GM18511 (cell line): Measurements from ENCODE around the gene TBC1D5.
"Not testable (repeated sequence)": the region's sequence is repeated elsewhere in the genome, so short reads cannot be mapped to it uniquely, and the experiment has no call there.

Experiments used
- ATAC-seq: cut with Tn5 transposase; IDR thresholded peaks from one replicate; pipeline ENCODE4 v1.9.1; 2021; ENCODE audit warnings: mild to moderate bottlenecking, moderate library complexity; ENCODE audit not compliant: unreplicated experiment

TBC1D5 gene

GRCh38 chr3:17491601-17492000, 250.8 kb downstream of the TBC1D5 start:
- no peak for ATAC-seq

GRCh38 chr3:17491190-17491589, 251.2 kb downstream of the TBC1D5 start:
- ATAC-seq = not testable (repeated sequence)

GRCh38 chr3:17489139-17489538, 253.3 kb downstream of the TBC1D5 start:
- ATAC-seq = no peak

- no peak for ATAC-seq
Measured at GRCh38 chr3:17481116-17481515, 261.3 kb downstream of the TBC1D5 start.

- ATAC-seq = no peak
Measured at GRCh38 chr3:17479681-17480405, 262.6 kb downstream of the TBC1D5 start.

- ATAC-seq = no peak
Measured at GRCh38 chr3:17478673-17479072, 263.8 kb downstream of the TBC1D5 start.

- no peak for ATAC-seq
Measured at GRCh38 chr3:17473761-17474160, 268.7 kb downstream of the TBC1D5 start.

- no peak for ATAC-seq
Measured at GRCh38 chr3:17469954-17470353, 272.5 kb downstream of the TBC1D5 start.

GRCh38 chr3:17469520-17469919, 272.9 kb downstream of the TBC1D5 start:
- no peak for ATAC-seq

- ATAC-seq = no peak
Measured at GRCh38 chr3:17466028-17466427, 276.4 kb downstream of the TBC1D5 start.

- no peak for ATAC-seq
Measured at GRCh38 chr3:17459470-17459993, 282.9 kb downstream of the TBC1D5 start.

GRCh38 chr3:17456650-17457049, 285.8 kb downstream of the TBC1D5 start:
- ATAC-seq = no peak

GRCh38 chr3:17456046-17456445, 286.4 kb downstream of the TBC1D5 start:
- ATAC-seq = no peak

- ATAC-seq = no peak
Measured at GRCh38 chr3:17444865-17445264, 297.6 kb downstream of the TBC1D5 start.

- no peak for ATAC-seq
Measured at GRCh38 chr3:17443142-17443541, 299.3 kb downstream of the TBC1D5 start.

GRCh38 chr3:17442332-17443049, 299.9 kb downstream of the TBC1D5 start:
- ATAC-seq = no peak

GRCh38 chr3:17433876-17434275, 308.6 kb downstream of the TBC1D5 start:
- ATAC-seq = no peak

GRCh38 chr3:17432236-17432635, 310.2 kb downstream of the TBC1D5 start:
- no peak for ATAC-seq

- no peak for ATAC-seq
Measured at GRCh38 chr3:17431484-17432045, 310.9 kb downstream of the TBC1D5 start.

GRCh38 chr3:17431004-17431403, 311.4 kb downstream of the TBC1D5 start:
- ATAC-seq = no peak

GRCh38 chr3:17430582-17430981, 311.8 kb downstream of the TBC1D5 start:
- ATAC-seq = no peak
